Measurements from ENCODE around the gene SMCO4. TPM values are rescaled to one million over a fixed set of nuclear protein-coding genes. Genes with fewer than 3 reads are reported as not detected.
"Not testable (repeated sequence)": the region's sequence is repeated elsewhere in the genome, so short reads cannot be mapped to it uniquely, and the experiment has no call there.

SMCO4 gene
- total RNA-seq, 1 donor from 2014 or later, result 24.0 TPM

DNA sequence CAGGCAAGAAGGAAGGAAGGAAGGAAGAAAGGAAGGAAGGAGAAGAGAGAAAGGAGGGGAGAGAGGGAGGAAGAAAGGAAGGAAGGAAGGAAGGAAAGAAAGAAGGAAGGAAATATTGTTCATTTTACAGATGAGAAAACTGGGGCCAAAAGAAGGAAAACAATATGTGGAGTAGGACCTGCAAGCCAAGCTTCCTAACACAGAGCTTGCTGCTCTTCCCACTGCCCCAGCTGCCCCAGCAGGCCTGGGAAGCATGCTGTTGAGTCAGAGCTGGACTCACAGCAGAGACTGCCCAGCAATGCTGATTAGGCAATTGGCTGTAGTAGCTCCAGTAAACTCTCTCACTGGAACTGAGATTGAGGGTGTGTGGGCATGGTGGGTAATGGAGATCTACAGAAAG, 42.6 kb upstream of the SMCO4 start:
- DNase-seq (ENCODE audit: low spot score), result no peak
- no peaks in the 10 kb centered on the region for H3K27me3 Mint-ChIP-seq (ENCODE audit: low read depth)
- H3K27ac Mint-ChIP-seq (ENCODE audit: unreplicated experiment), result no peak overlapping the region
- H3K4me1 Mint-ChIP-seq (ENCODE audit: low read depth), result peaks cover 5% of the 10 kb centered on the region
- peaks cover 4% of the 10 kb centered on the region for H3K9me3 Mint-ChIP-seq (ENCODE audit: low read depth)
- no peaks in the 10 kb centered on the region for H3K36me3 Mint-ChIP-seq (ENCODE audit: low read depth)
- no peak overlapping the region for H3K4me3 Mint-ChIP-seq (ENCODE audit: unreplicated experiment)
- TF ChIP-seq, protein P1, sequence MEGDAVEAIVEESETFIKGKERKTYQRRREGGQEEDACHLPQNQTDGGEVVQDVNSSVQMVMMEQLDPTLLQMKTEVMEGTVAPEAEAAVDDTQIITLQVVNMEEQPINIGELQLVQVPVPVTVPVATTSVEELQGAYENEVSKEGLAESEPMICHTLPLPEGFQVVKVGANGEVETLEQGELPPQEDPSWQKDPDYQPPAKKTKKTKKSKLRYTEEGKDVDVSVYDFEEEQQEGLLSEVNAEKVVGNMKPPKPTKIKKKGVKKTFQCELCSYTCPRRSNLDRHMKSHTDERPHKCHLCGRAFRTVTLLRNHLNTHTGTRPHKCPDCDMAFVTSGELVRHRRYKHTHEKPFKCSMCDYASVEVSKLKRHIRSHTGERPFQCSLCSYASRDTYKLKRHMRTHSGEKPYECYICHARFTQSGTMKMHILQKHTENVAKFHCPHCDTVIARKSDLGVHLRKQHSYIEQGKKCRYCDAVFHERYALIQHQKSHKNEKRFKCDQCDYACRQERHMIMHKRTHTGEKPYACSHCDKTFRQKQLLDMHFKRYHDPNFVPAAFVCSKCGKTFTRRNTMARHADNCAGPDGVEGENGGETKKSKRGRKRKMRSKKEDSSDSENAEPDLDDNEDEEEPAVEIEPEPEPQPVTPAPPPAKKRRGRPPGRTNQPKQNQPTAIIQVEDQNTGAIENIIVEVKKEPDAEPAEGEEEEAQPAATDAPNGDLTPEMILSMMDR (IDR thresholded peaks at IDR 0.05), result no peak

DNA sequence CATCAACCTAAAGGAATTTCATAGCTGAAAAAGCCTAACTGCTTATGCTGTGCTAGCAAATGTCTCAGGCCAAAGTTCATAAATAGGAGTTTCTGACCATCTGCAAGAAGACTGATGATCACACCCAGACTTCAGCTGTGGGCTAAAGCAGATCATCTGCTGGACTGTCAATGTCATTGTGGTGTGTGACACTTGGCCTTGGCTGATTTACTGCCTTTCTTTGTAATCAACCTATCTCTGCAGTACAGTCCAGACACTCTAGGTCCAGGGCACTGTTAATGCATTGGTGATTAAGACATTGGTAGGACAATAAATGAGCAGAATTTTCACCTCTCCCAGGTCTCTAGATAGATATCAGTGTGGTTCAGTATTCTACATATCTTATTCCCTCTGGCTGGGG, 40.3 kb upstream of the SMCO4 start:
- no peak for DNase-seq (ENCODE audit: low spot score)
- Mint-ChIP-seq H3K4me3 (ENCODE audit: unreplicated experiment) (no peak overlapping the region), H3K27ac (ENCODE audit: unreplicated experiment) (no peak overlapping the region), H3K27me3 (ENCODE audit: low read depth) (no peaks in the 10 kb centered on the region), H3K9me3 (ENCODE audit: low read depth) (peaks cover 8% of the 10 kb centered on the region), H3K4me1 (ENCODE audit: low read depth) (peaks cover 5% of the 10 kb centered on the region), H3K36me3 (ENCODE audit: low read depth) (no peaks in the 10 kb centered on the region)
- TF ChIP-seq, protein P1 (IDR thresholded peaks at IDR 0.05), result no peak

DNA sequence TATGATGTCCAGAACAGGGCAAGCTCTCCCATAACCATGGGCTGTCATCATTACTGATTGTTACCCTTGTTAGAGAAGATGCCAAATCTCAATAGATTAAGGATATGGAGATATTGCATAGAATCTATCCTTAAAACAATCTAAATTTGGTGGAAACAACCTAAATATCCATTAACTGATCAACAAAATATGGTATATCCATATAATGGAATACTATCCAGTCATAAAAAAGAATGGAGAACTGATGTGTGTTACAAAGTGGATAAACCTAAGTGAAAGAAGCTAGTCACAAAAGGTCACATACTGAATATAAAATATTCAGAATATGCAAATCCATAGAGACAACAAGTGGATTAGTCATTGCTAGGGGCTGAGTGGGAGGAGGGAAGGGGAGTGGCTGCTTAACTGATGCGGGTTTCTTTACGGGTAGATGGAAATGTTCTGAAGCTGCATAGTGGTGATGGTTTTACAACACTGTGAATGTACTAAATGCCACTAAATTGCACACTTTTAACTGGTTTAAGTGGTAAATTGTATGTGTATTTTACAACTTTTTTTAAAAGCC, 36.1 kb upstream of the SMCO4 start:
- Mint-ChIP-seq H3K9me3 (ENCODE audit: low read depth) (peaks cover 23% of the 10 kb centered on the region), H3K4me3 (ENCODE audit: unreplicated experiment) (no peak overlapping the region), H3K27me3 (ENCODE audit: low read depth) (no peaks in the 10 kb centered on the region), H3K27ac (ENCODE audit: unreplicated experiment) (no peak overlapping the region), H3K4me1 (ENCODE audit: low read depth) (peaks cover 13% of the 10 kb centered on the region), H3K36me3 (ENCODE audit: low read depth) (peaks cover 1% of the 10 kb centered on the region)
- TF ChIP-seq, protein P1 (IDR thresholded peaks at IDR 0.05), result no peak
- no peak for DNase-seq (ENCODE audit: low spot score)

DNA sequence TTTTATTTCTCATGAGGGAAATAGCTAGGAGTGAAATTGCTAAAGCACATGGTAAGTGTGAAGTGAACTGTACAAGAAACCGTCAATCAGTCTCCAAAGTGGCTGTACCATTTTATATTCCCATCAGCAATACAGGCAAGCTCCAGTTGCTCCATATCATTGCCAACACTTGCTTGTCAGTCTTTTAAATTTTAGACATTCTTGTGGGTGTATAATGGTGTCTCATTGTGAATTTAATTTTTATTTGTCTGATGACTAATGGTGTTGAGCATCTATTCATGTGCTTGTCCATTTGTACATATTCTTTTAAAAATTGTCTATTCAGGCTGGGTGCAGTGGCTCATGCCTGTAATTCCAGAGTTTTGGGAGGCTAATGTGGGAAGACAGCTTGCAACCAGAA, 34.1 kb upstream of the SMCO4 start:
- peaks cover 23% of the 10 kb centered on the region for H3K9me3 Mint-ChIP-seq (ENCODE audit: low read depth)
- peak overlapping the region; percentile 64 for H3K27ac Mint-ChIP-seq (ENCODE audit: unreplicated experiment)
- H3K4me3 Mint-ChIP-seq (ENCODE audit: unreplicated experiment), result no peak overlapping the region
- H3K36me3 Mint-ChIP-seq (ENCODE audit: low read depth), result peaks cover 1% of the 10 kb centered on the region
- no peaks in the 10 kb centered on the region for H3K27me3 Mint-ChIP-seq (ENCODE audit: low read depth)
- H3K4me1 Mint-ChIP-seq (ENCODE audit: low read depth), result peaks cover 13% of the 10 kb centered on the region
- TF ChIP-seq, protein P1 (IDR thresholded peaks at IDR 0.05), result no peak
- DNase-seq (ENCODE audit: low spot score), result no peak

DNA sequence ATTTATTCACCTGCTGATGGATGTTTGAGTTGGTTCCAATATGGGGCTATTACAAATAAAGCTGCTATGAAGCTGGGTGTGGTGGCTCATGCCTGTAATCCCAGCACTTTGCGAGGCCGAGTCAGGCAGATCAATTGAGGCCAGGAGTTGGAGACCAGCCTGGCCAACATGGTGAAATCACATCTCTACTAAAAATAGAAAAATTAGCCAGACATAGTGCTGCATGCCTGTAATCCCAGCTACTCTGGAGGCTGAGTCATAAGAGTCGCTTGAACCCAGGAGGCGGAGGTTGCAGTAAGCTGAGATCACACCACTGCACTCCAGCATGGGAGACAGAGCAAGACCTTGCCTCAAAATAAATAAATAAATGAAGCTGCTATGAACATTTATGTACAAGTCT, 33.7 kb upstream of the SMCO4 start:
- peak overlapping the region; percentile 64 for H3K27ac Mint-ChIP-seq (ENCODE audit: unreplicated experiment)

DNA sequence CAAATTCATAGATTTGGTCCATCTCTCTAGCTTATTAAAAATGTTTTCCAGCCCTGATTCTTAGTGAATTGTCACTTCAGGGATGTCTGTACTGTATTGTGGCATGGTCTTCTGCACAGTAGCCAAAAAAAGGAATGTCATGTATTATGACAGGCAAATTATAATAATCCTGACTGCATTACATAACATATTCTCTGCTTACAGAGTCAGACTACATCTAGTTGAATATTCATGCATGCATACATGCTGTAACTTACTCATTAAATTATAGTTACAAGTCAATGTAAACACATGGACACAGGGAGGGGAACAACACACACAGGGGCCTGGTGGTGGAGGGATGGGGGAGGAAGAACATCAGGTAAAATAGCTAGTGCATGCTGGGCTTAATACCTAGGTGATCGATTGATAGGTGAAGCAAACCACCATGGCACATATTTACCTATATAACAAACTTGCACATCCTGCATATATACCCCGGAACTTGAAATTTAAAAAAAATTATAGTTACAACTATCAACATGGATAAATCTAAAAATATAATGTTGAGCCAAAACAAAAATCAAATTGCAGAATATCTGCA, 31.5 kb upstream of the SMCO4 start:
- Mint-ChIP-seq H3K4me1 (ENCODE audit: low read depth) (peaks cover 25% of the 10 kb centered on the region), H3K4me3 (ENCODE audit: unreplicated experiment) (no peak overlapping the region), H3K27ac (ENCODE audit: unreplicated experiment) (no peak overlapping the region), H3K27me3 (ENCODE audit: low read depth) (no peaks in the 10 kb centered on the region), H3K36me3 (ENCODE audit: low read depth) (peaks cover 1% of the 10 kb centered on the region), H3K9me3 (ENCODE audit: low read depth) (peaks cover 19% of the 10 kb centered on the region)
- DNase-seq (ENCODE audit: low spot score), result no peak
- TF ChIP-seq, protein P1 (IDR thresholded peaks at IDR 0.05), result no peak

More for the DNA sequence above, 33.7 kb upstream of the SMCO4 start:
- not testable (repeated sequence) for H3K27me3 Mint-ChIP-seq (ENCODE audit: low read depth); H3K4me3 Mint-ChIP-seq (ENCODE audit: unreplicated experiment); H3K36me3 Mint-ChIP-seq (ENCODE audit: low read depth); DNase-seq (ENCODE audit: low spot score)
- H3K9me3 Mint-ChIP-seq (ENCODE audit: low read depth), result peaks cover 23% of the 10 kb centered on the region
- H3K4me1 Mint-ChIP-seq (ENCODE audit: low read depth), result peaks cover 13% of the 10 kb centered on the region

Data from chondrocyte (in vitro differentiated cells).